ENCODE results near the gene HEPHL1. TPM values are rescaled to one million over a fixed set of nuclear protein-coding genes. Genes with fewer than 3 reads are reported as not detected.
"Not testable (repeated sequence)": the region's sequence is repeated elsewhere in the genome, so short reads cannot be mapped to it uniquely, and the experiment has no call there.

HEPHL1 gene
- total RNA-seq, 4 donors from 2014 or later, result not detected

DNA sequence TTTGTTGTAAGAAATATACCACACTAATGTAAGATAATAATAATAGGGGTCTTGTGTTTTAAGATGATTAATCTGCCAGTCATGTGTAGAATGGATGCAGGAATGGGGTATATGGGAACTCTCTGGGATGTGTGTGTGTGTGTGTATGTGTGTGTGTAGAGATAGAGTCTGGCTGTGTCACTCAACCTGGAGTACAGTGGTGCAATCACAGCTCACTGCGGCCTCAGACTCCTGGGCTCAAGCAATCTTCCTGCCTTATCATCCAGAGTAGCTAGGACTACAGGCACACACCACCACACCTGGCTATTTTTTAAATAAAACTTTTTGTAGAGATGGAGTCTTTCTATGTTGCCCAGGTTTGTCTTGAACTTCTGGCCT, 96.0 kb downstream of the HEPHL1 start:
- Histone ChIP-seq H3K27ac (no peak overlapping the region), H3K4me1 (no peaks in the 10 kb centered on the region), H3K4me3 (no peak overlapping the region), H3K36me3 (no peaks in the 10 kb centered on the region), H3K9me3 (no peaks in the 10 kb centered on the region), H3K27me3 (no peaks in the 10 kb centered on the region)
- DNase-seq, result no peak
- WGBS, 2 donors (ENCODE audit: low coverage in 1 of 2), result 80 to 100% methylated on average over 1 of the region's 1 CpG
- intact Hi-C loops (cut with DNase I; ENCODE audit: low total_unique reads), result no loop called here
- no peak for TF ChIP-seq POLR2A (IDR thresholded peaks at IDR 0.05)
- in situ Hi-C loops (cut with MboI; ENCODE audit: low pct_ligation_motif_present in 1 of 4, low pct_unique_long_range_greater_than_20kb in 1 of 4, low sequenced_read_pairs in 3 of 4), result no loop called here

DNA sequence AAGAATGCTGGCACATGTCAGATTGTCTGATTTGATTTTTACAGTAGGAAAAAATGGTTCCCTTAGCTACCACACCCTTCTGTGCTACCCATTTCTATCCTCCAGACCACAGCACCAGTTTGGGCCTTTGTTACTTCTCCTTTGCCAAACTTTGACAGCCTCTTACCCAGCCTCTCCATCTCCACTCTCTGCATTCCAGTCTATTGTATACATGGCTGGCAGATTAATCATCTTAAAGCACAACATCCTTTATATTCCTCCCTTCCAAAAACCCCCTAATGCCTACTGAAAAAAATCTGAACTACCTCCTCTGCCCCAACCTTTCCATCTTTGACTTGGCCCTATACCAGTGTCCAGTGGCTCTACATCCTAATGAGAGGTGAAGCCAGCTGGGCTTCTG, 96.7 kb downstream of the HEPHL1 start:
- no peak for DNase-seq
- Histone ChIP-seq H3K4me1 (no peaks in the 10 kb centered on the region), H3K27ac (no peak overlapping the region), H3K27me3 (no peaks in the 10 kb centered on the region), H3K4me3 (no peak overlapping the region), H3K9me3 (no peaks in the 10 kb centered on the region), H3K36me3 (no peaks in the 10 kb centered on the region)
- intact Hi-C loops (cut with DNase I; ENCODE audit: low total_unique reads), result no loop called here
- TF ChIP-seq POLR2A (IDR thresholded peaks at IDR 0.05) (no peak), EP300 (IDR thresholded peaks at IDR 0.05; ENCODE audit: low read depth) (no peak), POLR2AphosphoS5 (IDR thresholded peaks at IDR 0.05) (no peak)
- TF ChIP-seq, protein P1, sequence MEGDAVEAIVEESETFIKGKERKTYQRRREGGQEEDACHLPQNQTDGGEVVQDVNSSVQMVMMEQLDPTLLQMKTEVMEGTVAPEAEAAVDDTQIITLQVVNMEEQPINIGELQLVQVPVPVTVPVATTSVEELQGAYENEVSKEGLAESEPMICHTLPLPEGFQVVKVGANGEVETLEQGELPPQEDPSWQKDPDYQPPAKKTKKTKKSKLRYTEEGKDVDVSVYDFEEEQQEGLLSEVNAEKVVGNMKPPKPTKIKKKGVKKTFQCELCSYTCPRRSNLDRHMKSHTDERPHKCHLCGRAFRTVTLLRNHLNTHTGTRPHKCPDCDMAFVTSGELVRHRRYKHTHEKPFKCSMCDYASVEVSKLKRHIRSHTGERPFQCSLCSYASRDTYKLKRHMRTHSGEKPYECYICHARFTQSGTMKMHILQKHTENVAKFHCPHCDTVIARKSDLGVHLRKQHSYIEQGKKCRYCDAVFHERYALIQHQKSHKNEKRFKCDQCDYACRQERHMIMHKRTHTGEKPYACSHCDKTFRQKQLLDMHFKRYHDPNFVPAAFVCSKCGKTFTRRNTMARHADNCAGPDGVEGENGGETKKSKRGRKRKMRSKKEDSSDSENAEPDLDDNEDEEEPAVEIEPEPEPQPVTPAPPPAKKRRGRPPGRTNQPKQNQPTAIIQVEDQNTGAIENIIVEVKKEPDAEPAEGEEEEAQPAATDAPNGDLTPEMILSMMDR (IDR thresholded peaks at IDR 0.05), result no peak
- in situ Hi-C loops (cut with MboI; ENCODE audit: low pct_ligation_motif_present in 1 of 4, low pct_unique_long_range_greater_than_20kb in 1 of 4, low sequenced_read_pairs in 3 of 4), result no loop called here

DNA sequence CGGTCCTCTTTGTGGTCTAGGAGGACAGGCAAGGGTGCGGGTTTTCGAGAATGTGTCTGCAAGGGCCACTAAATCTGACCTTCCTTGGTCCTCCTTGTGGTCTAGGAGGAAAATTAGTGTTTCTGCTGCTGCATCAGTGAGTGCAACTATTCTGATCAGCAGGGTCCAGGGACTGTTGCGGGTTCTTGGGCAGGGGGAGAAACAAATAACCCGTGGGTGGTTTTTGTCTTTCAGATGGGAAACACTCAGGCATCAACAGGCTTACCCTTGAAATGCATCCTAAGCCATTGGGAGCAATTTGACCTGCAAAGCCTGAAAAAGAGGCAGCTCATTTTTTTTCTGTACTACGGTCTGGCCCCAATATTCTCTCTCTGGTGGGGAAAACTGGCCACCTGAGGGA, 98.5 kb downstream of the HEPHL1 start:
- H3K27ac ChIP-seq; H3K27me3 ChIP-seq; DNase-seq; H3K36me3 ChIP-seq; H3K9me3 ChIP-seq; H3K4me3 ChIP-seq; in situ Hi-C loops (cut with MboI; ENCODE audit: low pct_ligation_motif_present in 1 of 4, low pct_unique_long_range_greater_than_20kb in 1 of 4, low sequenced_read_pairs in 3 of 4); H3K4me1 ChIP-seq; intact Hi-C loops (cut with DNase I; ENCODE audit: low total_unique reads): not testable (repeated sequence)
- WGBS, 2 donors (ENCODE audit: low coverage in 1 of 2), result 86% methylated on average over 4 to 6 of the region's 6 CpGs

DNA sequence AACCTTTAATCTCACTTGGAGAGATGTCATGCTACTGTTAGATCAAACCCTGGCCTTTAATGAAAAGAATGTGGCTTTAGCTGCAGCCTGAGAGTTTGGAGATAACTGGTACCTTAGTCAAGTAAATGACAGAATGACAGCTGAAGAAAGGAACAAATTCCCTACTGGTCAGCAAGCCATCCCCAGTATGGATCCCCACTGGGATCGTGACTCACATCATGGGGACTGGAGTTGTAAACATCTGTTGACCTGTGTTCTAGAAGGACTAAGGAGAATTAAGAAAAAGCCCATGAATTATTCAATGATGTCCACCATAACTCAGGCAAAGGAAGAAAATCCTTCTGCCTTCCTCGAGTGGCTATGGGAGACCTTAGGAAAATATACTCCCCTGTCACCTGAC, 99.4 kb downstream of the HEPHL1 start:
- H3K27me3 ChIP-seq; H3K4me3 ChIP-seq; DNase-seq; H3K4me1 ChIP-seq; H3K9me3 ChIP-seq; intact Hi-C loops (cut with DNase I; ENCODE audit: low total_unique reads); H3K27ac ChIP-seq; H3K36me3 ChIP-seq; in situ Hi-C loops (cut with MboI; ENCODE audit: low pct_ligation_motif_present in 1 of 4, low pct_unique_long_range_greater_than_20kb in 1 of 4, low sequenced_read_pairs in 3 of 4): not testable (repeated sequence)
- WGBS, 2 donors (ENCODE audit: low coverage in 1 of 2), result 72 to 86% methylated on average over 1 to 2 of the region's 2 CpGs

DNA sequence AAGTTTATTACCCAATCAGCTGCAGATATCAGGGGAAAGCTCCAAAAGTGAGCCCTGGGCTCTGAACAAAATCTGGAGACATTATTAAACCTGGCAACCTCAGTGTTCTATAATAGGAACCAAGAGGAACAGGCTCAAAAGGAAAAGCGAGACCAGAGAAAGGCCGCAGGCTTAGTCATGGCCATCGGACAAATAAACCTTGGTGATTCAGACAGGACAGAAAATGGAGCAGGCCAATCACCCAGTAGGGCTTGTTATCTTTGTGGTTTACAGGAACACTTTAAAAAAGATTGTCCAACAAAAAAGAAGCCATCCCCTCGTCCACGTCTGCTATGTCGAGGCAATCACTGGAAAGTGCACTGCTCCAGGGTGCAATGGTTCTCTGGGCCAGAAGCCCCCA, 99.8 kb downstream of the HEPHL1 start:
- Histone ChIP-seq H3K4me1 (no peaks in the 10 kb centered on the region), H3K27ac (no peak overlapping the region), H3K27me3 (no peaks in the 10 kb centered on the region), H3K9me3 (no peaks in the 10 kb centered on the region), H3K36me3 (no peaks in the 10 kb centered on the region), H3K4me3 (no peak overlapping the region)
- no peak for DNase-seq
- intact Hi-C loops (cut with DNase I; ENCODE audit: low total_unique reads) (no loop called here), in situ Hi-C loops (cut with MboI; ENCODE audit: low pct_ligation_motif_present in 1 of 4, low pct_unique_long_range_greater_than_20kb in 1 of 4, low sequenced_read_pairs in 3 of 4) (no loop called here)
- TF ChIP-seq, protein P1 (IDR thresholded peaks at IDR 0.05), result no peak
- 91% methylated on average over 6 of the region's 6 CpGs; no CpG with 5 or more reads in 1 of the 2 donors for WGBS, 2 donors (ENCODE audit: low coverage in 1 of 2)

DNA sequence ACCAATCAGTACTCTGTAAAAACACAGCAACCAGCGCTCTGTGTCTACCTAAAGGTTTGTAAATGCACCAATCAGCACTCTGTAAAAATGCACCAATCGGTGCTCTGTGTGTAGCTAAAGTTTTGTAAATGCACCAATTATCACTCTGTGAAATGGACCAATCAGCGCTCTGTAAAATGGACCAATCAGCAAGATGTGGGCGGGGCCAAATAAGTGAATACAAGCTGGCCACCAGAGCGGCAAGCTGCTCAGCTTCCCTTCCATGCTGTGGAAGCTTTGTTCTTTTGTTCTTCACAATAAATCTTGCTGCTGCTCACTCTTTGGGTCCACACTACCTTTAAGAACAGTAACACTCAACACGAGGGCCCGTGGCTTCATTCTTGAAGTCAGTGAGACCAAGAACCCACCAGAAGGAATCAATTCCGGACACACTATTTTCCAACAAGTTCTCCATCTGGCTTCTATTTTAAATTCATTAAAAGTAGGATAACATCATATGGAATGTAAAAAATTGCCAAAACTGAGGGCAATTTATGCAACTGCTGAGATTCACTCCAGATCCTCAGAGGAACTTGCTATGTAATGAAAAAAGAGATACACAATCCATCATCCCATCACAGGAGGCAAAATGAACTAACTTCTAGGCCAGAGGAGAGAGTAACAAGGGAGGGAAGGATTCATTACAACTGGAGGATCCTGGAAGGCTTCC, 104.4 kb downstream of the HEPHL1 start:
- Histone ChIP-seq H3K27ac (no peak overlapping the region), H3K36me3 (no peaks in the 10 kb centered on the region), H3K4me1 (peaks cover 0 to 21% (median 16%) of the 10 kb centered on the region in 4 donors), H3K9me3 (no peaks in the 10 kb centered on the region), H3K27me3 (no peaks in the 10 kb centered on the region), H3K4me3 (no peak overlapping the region)
- in situ Hi-C loops (cut with MboI; ENCODE audit: low pct_ligation_motif_present in 1 of 4, low pct_unique_long_range_greater_than_20kb in 1 of 4, low sequenced_read_pairs in 3 of 4), result no loop called here
- WGBS, 2 donors (ENCODE audit: low coverage in 1 of 2), result 92 to 95% methylated on average over 3 to 8 of the region's 8 CpGs
- DNase-seq, result no peak
- intact Hi-C loops (cut with DNase I; ENCODE audit: low total_unique reads), result no loop called here
- TF ChIP-seq POLR2A (IDR thresholded peaks at IDR 0.05) (no peak), POLR2AphosphoS5 (IDR thresholded peaks at IDR 0.05) (no peak), EP300 (IDR thresholded peaks at IDR 0.05; ENCODE audit: low read depth) (no peak)
- TF ChIP-seq, protein P1 (IDR thresholded peaks at IDR 0.05), result no peak
